GM18517 (cell line): ENCODE results near the gene GLCE.
"Not testable (repeated sequence)": the region's sequence is repeated elsewhere in the genome, so short reads cannot be mapped to it uniquely, and the experiment has no call there.

Source experiments
- ATAC-seq: cut with Tn5 transposase; IDR thresholded peaks from one replicate; pipeline ENCODE4 v1.9.1; 2021; ENCODE audit warnings: mild to moderate bottlenecking, moderate library complexity; ENCODE audit not compliant: unreplicated experiment

The GLCE gene

GRCh38 chr15:69158843-69159240 is 1.6 kb upstream of the GLCE start:
- ATAC-seq: no peak

- ATAC-seq: no peak
These were observed 662 bp upstream of the GLCE start for GRCh38 chr15:69159805-69160140.

GRCh38 chr15:69161079-69161877 is 843 bp downstream of the GLCE start:
- ATAC-seq: no peak

GRCh38 chr15:69161878-69162213 is 1.4 kb downstream of the GLCE start:
- ATAC-seq: no peak

- ATAC-seq: no peak
These were observed 2.8 kb downstream of the GLCE start for GRCh38 chr15:69163141-69163669.

- ATAC-seq: no peak
These were observed 4.6 kb downstream of the GLCE start for GRCh38 chr15:69164807-69165636.

- no peak for ATAC-seq
These were observed 5.2 kb downstream of the GLCE start for GRCh38 chr15:69165637-69166025.

- ATAC-seq: no peak
These were observed 6.9 kb downstream of the GLCE start for GRCh38 chr15:69167218-69167846.

- not testable (repeated sequence) for ATAC-seq
These were observed 7.9 kb downstream of the GLCE start for GRCh38 chr15:69168361-69168760.

GRCh38 chr15:69169540-69169939 is 9.1 kb downstream of the GLCE start:
- ATAC-seq: not testable (repeated sequence)

- ATAC-seq: no peak
These were observed 10.2 kb downstream of the GLCE start for GRCh38 chr15:69170597-69170996.

GRCh38 chr15:69172847-69173246 is 12.4 kb downstream of the GLCE start:
- no peak for ATAC-seq

GRCh38 chr15:69175536-69175935 is 15.1 kb downstream of the GLCE start:
- ATAC-seq: no peak

- no peak for ATAC-seq
These were observed 21.0 kb downstream of the GLCE start for GRCh38 chr15:69181424-69181823.

GRCh38 chr15:69185216-69185615 is 24.8 kb downstream of the GLCE start:
- no peak for ATAC-seq

- ATAC-seq: no peak
These were observed 25.3 kb downstream of the GLCE start for GRCh38 chr15:69185706-69186105.

- ATAC-seq: no peak
These were observed 28.7 kb downstream of the GLCE start for GRCh38 chr15:69189157-69189556.

- no peak for ATAC-seq
These were observed 29.7 kb downstream of the GLCE start for GRCh38 chr15:69190091-69190490.

GRCh38 chr15:69190504-69190903 is 30.1 kb downstream of the GLCE start:
- no peak for ATAC-seq

GRCh38 chr15:69194025-69194827 is 33.8 kb downstream of the GLCE start:
- no peak for ATAC-seq

- no peak for ATAC-seq
These were observed 34.4 kb downstream of the GLCE start for GRCh38 chr15:69194854-69195253.
